ENCODE results near the gene CCDC92B. TPM values are rescaled to one million over a fixed set of nuclear protein-coding genes. Genes with fewer than 3 reads are reported as not detected.

Gene CCDC92B
- total and polyA plus RNA-seq, 10 of the 15 experiments (the other 5 are each of a cell fraction or from before 2014, with no cell fraction given) = not detected

DNA sequence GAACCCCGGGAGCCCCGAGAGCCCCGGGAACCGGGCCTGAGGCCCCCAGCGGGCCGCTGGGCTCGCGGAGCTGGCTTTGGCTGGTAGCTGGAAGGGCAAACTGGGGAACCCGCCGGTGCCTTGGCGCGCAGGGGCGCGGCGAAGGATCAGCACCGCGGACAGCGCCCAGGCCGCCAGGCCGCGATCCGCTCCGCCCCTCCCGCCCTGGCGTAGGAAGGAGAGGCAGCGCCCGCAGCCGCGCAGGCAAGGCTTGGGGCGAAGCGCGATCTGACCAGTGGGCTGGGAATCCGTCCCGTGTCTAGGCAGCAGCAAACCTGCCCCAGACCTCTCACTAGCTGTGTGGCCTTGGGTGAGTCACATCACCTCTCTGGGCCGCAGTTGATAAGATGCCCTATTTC is 331 bp upstream of the CCDC92B start:
- 0 out of 2 replicates have a peak, but pooled peaks cover 3% of the 10 kb centered on the region for H4K20me1 ChIP-seq (ENCODE audit: control insufficient read depth, insufficient read depth)
- no peak overlapping the region for H2AFZ ChIP-seq (ENCODE audit: control insufficient read depth, low read depth, low read length)
- no peaks in the 10 kb centered on the region for H3K79me2 ChIP-seq (ENCODE audit: control insufficient read depth, insufficient read depth, low read length)
- POLR2A ChIA-PET = no interaction called here
- TF ChIP-seq MXI1 (IDR thresholded peaks at IDR 0.05; ENCODE audit: low read depth, low read length) (peak; percentile 61; the same call in 1 of the 2 replicates), YY1 (IDR thresholded peaks at IDR 0.05; ENCODE audit: low read depth, low read length) (0 out of 2 replicates have a peak, but pooled peaks have one; percentile 19), YBX1 (IDR thresholded peaks at IDR 0.05) (no peak), BHLHE40 (IDR thresholded peaks at IDR 0.05; ENCODE audit: borderline replicate concordance in 1 of 2, low read depth in 2 of 2, low read length in 1 of 2) (peak in 1 of 2 experiments; percentile 4; a peak in 1 of 4 replicates), TCF12 (IDR thresholded peaks at IDR 0.05; ENCODE audit: low read depth, low read length) (0 out of 2 replicates have a peak, but pooled peaks have one; percentile 11), RCOR1 (conservative IDR thresholded peaks at IDR 0.05; ENCODE audit: low read depth, low read length) (peak; percentile 91; the same call in 1 of the 2 replicates), POLR2A (IDR thresholded peaks at IDR 0.05; ENCODE audit: low read depth, low read length) (no peak)
- TF ChIP-seq, protein P1, sequence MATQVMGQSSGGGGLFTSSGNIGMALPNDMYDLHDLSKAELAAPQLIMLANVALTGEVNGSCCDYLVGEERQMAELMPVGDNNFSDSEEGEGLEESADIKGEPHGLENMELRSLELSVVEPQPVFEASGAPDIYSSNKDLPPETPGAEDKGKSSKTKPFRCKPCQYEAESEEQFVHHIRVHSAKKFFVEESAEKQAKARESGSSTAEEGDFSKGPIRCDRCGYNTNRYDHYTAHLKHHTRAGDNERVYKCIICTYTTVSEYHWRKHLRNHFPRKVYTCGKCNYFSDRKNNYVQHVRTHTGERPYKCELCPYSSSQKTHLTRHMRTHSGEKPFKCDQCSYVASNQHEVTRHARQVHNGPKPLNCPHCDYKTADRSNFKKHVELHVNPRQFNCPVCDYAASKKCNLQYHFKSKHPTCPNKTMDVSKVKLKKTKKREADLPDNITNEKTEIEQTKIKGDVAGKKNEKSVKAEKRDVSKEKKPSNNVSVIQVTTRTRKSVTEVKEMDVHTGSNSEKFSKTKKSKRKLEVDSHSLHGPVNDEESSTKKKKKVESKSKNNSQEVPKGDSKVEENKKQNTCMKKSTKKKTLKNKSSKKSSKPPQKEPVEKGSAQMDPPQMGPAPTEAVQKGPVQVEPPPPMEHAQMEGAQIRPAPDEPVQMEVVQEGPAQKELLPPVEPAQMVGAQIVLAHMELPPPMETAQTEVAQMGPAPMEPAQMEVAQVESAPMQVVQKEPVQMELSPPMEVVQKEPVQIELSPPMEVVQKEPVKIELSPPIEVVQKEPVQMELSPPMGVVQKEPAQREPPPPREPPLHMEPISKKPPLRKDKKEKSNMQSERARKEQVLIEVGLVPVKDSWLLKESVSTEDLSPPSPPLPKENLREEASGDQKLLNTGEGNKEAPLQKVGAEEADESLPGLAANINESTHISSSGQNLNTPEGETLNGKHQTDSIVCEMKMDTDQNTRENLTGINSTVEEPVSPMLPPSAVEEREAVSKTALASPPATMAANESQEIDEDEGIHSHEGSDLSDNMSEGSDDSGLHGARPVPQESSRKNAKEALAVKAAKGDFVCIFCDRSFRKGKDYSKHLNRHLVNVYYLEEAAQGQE (IDR thresholded peaks at IDR 0.05; ENCODE audit: low read depth, low read length) = peak; percentile 100
- TF ChIP-seq, protein P2, sequence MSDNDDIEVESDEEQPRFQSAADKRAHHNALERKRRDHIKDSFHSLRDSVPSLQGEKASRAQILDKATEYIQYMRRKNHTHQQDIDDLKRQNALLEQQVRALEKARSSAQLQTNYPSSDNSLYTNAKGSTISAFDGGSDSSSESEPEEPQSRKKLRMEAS (IDR thresholded peaks at IDR 0.05; ENCODE audit: low read depth, low read length) = 0 out of 2 replicates have a peak, but pooled peaks have one; percentile 31
- SMC1A ChIA-PET (ENCODE audit: uncharacterized antibody, unreplicated experiment) = no interaction called here
- intact Hi-C loops (cut with micrococcal nuclease; ENCODE audit: unreplicated experiment) (no loop called here), in situ Hi-C loops (cut with MboI) (no loop called here)
- no TSS peak for BruUV-seq (replicated peaks)
- DNase-seq (ENCODE audit: low read depth, low spot score) = peak; percentile 4
- H3K4me2 ChIP-seq (ENCODE audit: control insufficient read depth, insufficient read depth) = 0 out of 2 replicates have a peak overlapping the region, but pooled peaks have one; percentile 26
- no peaks in the 10 kb centered on the region for H3K9me3 ChIP-seq (replicated peaks; ENCODE audit: control insufficient read depth, insufficient read depth, low read length)
- CTCF ChIA-PET = no interaction called here
- RAD21 ChIA-PET (ENCODE audit: unreplicated experiment) = no interaction called here
- ATAC-seq = peak; percentile 99
- no peak for FAIRE-seq
- no peaks in the 10 kb centered on the region for H3K4me1 ChIP-seq (ENCODE audit: control insufficient read depth, insufficient read depth, low read length)
- no peak overlapping the region for H3K4me3 ChIP-seq
- no peaks in the 10 kb centered on the region for H3K36me3 ChIP-seq (ENCODE audit: control insufficient read depth in 2 of 2, insufficient read depth in 2 of 2, low read length in 1 of 2)
- H3K27me3 ChIP-seq (replicated peaks in 1 of 2; ENCODE audit: control insufficient read depth in 2 of 2, insufficient read depth in 2 of 2, low read length in 1 of 2) = peaks cover 0 to 3% of the 10 kb centered on the region in 2 experiments; a peak in 2 of 4 replicates
- H3K9ac ChIP-seq (ENCODE audit: control insufficient read depth, insufficient read depth, low read length) = no peak overlapping the region
- no peak overlapping the region for H3K27ac ChIP-seq (ENCODE audit: control insufficient read depth, insufficient read depth)
- 7% methylated on average over 16 of the region's 35 CpGs for WGBS (ENCODE audit: insufficient coverage, insufficient replicate concordance, low lambda C conversion rate, missing lambda C conversion rate)

Measured in GM12878 (cell line).